Esophagus squamous epithelium (tissue), 5 donors: ENCODE measurements around the gene SDK2. TPM values are rescaled to one million over a fixed set of nuclear protein-coding genes. Genes with fewer than 3 reads are reported as not detected.

ENCODE experiments used
- DNase-seq: peaks from one replicate; lab custom pipeline; 2025; lab: John Stamatoyannopoulos, UW
- H3K27ac ChIP-seq, 4 donors: fragments of 200-600 bp; sonication (generic); one replicate each; pipeline ENCODE4 v1.5.1; 2016 to 2019; ENCODE audit warnings: mild to moderate bottlenecking in 1 of 4
- H3K27me3 ChIP-seq, 4 donors: fragments of 200-600 bp; sonication (generic); 1 replicate in 3 of 4; 2 replicates in 1 of 4; pipeline versions ENCODE4 v1.5.1 to v1.6.0; 2017 to 2021; ENCODE audit warnings: antibody characterized with exemption in 1 of 4
- H3K36me3 ChIP-seq, 3 donors: fragments of 200-600 bp; sonication (generic); one replicate each; pipeline ENCODE4 v1.5.1; 2016 to 2019
- H3K4me1 ChIP-seq, 3 donors: fragments of 200-600 bp; sonication (generic); one replicate each; pipeline ENCODE4 v1.5.1; 2017 to 2019
- H3K4me3 ChIP-seq, 4 donors: fragments of 200-600 bp; sonication (generic); 1 replicate in 3 of 4; 2 replicates in 1 of 4; pipeline ENCODE4 v1.5.1; 2016 to 2019; ENCODE audit warnings: mild to moderate bottlenecking in 2 of 4, moderate library complexity in 1 of 4
- H3K9me3 ChIP-seq, 3 donors: fragments of 200-600 bp; sonication (generic); one replicate each; pipeline ENCODE4 v1.5.1; 2016 to 2019
- POLR2A ChIP-seq, 4 donors: fragments of 450-650 bp; IDR thresholded peaks; one replicate each; pipeline ENCODE4 v1.6.1; 2017; ENCODE audit warnings: antibody characterized with exemption in 4 of 4, mild to moderate bottlenecking in 4 of 4, moderate library complexity in 3 of 4
- WGBS, 2 donors: methylation state at CpG; one replicate each; pipeline ENCODE4 v1.1.5; 2018; 5-methylcytosine and 5-hydroxymethylcytosine counted together
- intact Hi-C: fragments of 100-400 bp; cut with DNase I; formaldehyde crosslinking; loops from one replicate; pipeline ENCODE4 v1.15.0; 2022
- total RNA-seq, 4 donors: library from RNA; depleted of rRNA; stranded (reverse); fragments of >200 nt; gene quantifications; one replicate each; pipeline ENCODE4 v1.1.0, GENCODE V29; 2016
- TF ChIP-seq, protein P1 (sequence below), 6 experiments: fragments of 450-650 bp in 4 of 6; fragments of 200-600 bp in 2 of 6; sonication (generic) in 2 of 6; IDR thresholded peaks; one replicate each; pipeline ENCODE4 v1.5.1; 2016 to 2019; ENCODE audit warnings: antibody characterized with exemption in 6 of 6, mild to moderate bottlenecking in 4 of 6, moderate library complexity in 4 of 6
- donor health status: DM: yes; HTN: yes; CAD: no.

Gene SDK2
- total RNA-seq, 4 donors from 2014 or later, result 1.7 to 5.5 (median 2.4) TPM

DNA sequence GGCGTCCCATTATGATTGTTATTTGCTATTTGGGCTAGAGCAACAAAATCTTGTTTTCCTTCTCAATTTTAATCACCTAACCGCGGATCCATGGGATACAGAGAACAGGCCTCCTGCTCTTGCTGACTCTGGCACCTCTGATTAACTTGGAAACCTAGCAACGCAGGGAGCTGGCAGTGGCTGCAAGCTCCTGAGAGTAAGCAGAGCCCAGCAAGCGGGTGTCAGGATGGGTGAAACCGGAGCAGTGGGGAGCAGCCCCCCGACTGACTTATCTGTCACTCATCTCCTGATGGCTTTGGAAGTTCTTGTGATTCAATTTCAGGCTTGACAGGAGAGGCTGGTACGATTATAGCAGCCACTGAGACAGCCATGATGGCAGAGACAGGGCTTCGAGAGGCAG, 286.9 kb downstream of the SDK2 start:
- no peak overlapping the region for H3K27ac ChIP-seq
- WGBS, 2 donors, result 82 to 86% methylated on average over 4 to 8 of the region's 9 CpGs
- TF ChIP-seq, protein P1, sequence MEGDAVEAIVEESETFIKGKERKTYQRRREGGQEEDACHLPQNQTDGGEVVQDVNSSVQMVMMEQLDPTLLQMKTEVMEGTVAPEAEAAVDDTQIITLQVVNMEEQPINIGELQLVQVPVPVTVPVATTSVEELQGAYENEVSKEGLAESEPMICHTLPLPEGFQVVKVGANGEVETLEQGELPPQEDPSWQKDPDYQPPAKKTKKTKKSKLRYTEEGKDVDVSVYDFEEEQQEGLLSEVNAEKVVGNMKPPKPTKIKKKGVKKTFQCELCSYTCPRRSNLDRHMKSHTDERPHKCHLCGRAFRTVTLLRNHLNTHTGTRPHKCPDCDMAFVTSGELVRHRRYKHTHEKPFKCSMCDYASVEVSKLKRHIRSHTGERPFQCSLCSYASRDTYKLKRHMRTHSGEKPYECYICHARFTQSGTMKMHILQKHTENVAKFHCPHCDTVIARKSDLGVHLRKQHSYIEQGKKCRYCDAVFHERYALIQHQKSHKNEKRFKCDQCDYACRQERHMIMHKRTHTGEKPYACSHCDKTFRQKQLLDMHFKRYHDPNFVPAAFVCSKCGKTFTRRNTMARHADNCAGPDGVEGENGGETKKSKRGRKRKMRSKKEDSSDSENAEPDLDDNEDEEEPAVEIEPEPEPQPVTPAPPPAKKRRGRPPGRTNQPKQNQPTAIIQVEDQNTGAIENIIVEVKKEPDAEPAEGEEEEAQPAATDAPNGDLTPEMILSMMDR (IDR thresholded peaks at IDR 0.05), result no peak
- no peak for TF ChIP-seq POLR2A (IDR thresholded peaks at IDR 0.05)
- no peak for DNase-seq
- intact Hi-C loops, result no loop called here
- H3K4me3 ChIP-seq, result no peak overlapping the region
- H3K36me3 ChIP-seq, result no peaks in the 10 kb centered on the region
- peaks cover 12 to 63% (median 20%) of the 10 kb centered on the region in 3 donors for H3K4me1 ChIP-seq
- no peaks in the 10 kb centered on the region for H3K9me3 ChIP-seq
- peaks cover 0 to 17% (median 0%) of the 10 kb centered on the region in 4 donors for H3K27me3 ChIP-seq

DNA sequence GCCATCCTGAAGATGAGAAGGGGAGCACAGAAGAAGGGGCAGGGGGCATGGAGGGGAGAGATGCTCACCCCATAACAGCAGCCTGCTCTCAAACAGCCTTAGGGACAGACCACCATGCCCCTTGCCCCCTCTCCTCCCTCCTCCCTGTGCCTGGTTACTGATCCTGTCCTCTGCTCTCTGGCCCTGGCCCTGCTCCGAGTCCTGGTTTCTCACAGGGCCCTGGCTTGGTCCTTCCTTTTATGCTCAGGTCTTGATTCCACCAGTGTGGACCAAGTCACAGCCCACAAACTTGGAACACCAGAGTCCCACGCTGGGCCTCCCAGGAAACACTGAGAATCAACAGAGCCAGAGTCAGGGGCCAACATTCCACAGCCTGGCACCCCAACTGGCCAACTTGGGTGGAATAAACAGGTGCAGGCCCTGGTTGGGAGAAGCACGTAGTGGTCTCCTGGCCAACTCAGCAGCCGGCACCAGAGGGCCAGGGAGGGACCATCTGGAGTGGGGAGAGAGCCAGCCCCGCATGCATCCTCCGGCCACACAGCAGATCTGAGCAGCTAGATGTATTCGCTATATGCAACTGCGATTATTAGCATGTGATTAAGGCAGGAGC, 287.6 kb downstream of the SDK2 start:
- Histone ChIP-seq H3K27me3 (peaks cover 0 to 17% (median 0%) of the 10 kb centered on the region in 4 donors), H3K36me3 (no peaks in the 10 kb centered on the region), H3K4me1 (peaks cover 12 to 63% (median 20%) of the 10 kb centered on the region in 3 donors), H3K4me3 (no peak overlapping the region), H3K27ac (peak overlapping the region in 3 of 4 donors; percentile 28 to 68 (median 57)), H3K9me3 (no peaks in the 10 kb centered on the region)
- no peak for DNase-seq
- 77 to 93% methylated on average over 3 to 8 of the region's 8 CpGs for WGBS, 2 donors
- TF ChIP-seq POLR2A (IDR thresholded peaks at IDR 0.05), result no peak
- TF ChIP-seq, protein P1 (IDR thresholded peaks at IDR 0.05), result no peak
- intact Hi-C loops, result no loop called here

DNA sequence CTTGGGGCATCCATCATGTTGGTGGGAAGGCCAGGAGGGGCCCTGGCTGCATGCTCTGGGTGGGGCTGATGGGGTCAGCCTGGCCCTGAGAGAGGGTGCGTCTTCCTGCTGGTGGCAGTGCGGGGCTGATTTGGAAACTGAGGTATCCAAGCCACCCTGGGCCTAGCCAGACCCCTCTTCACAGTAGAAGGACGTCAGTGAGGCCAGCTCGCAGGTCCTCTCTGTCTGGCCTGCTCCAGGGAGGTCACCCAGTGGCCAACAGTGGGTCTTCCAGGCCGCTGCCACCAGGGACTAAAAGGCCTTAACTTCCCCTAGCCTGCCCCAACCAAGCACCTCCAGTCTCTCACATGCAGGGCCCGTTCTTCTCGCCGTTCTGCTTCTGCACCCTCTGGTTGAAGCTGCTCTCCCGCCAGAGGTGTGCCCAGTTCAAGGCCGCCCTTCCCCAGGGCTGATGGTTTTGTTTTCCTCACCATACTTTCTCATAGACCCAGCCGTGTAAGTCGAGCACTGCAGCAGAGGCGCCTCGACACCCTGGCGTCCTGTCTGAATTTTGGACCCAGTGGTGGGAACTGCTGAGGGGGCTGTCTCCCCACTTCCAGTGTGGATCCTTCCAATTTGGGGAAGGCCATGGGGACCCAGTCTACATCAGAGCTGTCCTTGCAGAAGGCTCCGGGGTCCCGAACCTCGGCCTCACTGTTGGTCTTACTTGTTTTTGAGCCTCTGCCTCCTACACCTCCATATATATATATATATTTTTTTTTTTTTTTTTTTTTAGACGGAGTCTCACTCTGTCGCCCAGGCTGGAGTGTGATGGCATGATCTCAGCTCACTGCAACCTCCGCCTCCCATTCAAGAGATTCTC, 289.6 kb downstream of the SDK2 start:
- H3K4me1 ChIP-seq, result peaks cover 6 to 51% (median 16%) of the 10 kb centered on the region in 3 donors
- H3K4me3 ChIP-seq, result no peak overlapping the region
- no peaks in the 10 kb centered on the region for H3K36me3 ChIP-seq
- no peaks in the 10 kb centered on the region for H3K9me3 ChIP-seq
- no peak overlapping the region for H3K27ac ChIP-seq
- intact Hi-C loops, result no loop called here
- DNase-seq, result no peak
- H3K27me3 ChIP-seq, result peaks cover 0 to 15% (median 0%) of the 10 kb centered on the region in 4 donors
- WGBS, 2 donors, result 87 to 97% methylated on average over 13 to 17 of the region's 21 CpGs
- no peak for TF ChIP-seq POLR2A (IDR thresholded peaks at IDR 0.05)
- TF ChIP-seq, protein P1 (IDR thresholded peaks at IDR 0.05), result no peak

DNA sequence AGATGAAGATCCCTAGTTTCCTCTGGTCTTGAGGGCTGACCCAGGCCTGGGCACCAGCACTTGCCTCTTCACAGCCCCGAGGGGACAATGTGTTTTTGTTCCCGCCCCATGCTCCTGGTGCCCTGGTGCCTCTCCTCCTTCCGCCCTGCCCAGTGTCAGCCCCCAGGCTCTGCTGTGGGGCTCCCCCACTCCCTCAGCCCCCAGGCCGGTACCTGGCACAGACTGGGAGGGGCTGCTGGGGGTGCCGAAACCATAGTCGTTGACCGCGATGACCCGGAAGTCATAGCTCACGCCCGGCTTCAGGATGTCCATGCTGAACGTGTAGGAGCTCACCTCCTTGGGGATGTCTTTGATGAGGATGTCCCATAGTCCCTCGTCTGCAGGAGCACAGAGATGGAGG, 292.0 kb downstream of the SDK2 start:
- WGBS, 2 donors, result 76 to 100% methylated on average over 1 to 5 of the region's 13 CpGs
- Histone ChIP-seq H3K4me1 (peaks cover 12 to 54% (median 14%) of the 10 kb centered on the region in 3 donors), H3K36me3 (no peaks in the 10 kb centered on the region), H3K27ac (no peak overlapping the region), H3K27me3 (peaks cover 0 to 3% (median 0%) of the 10 kb centered on the region in 4 donors), H3K4me3 (no peak overlapping the region), H3K9me3 (no peaks in the 10 kb centered on the region)
- TF ChIP-seq, protein P1 (IDR thresholded peaks at IDR 0.05), result no peak
- no peak for TF ChIP-seq POLR2A (IDR thresholded peaks at IDR 0.05)
- intact Hi-C loops, result no loop called here
- no peak for DNase-seq

DNA sequence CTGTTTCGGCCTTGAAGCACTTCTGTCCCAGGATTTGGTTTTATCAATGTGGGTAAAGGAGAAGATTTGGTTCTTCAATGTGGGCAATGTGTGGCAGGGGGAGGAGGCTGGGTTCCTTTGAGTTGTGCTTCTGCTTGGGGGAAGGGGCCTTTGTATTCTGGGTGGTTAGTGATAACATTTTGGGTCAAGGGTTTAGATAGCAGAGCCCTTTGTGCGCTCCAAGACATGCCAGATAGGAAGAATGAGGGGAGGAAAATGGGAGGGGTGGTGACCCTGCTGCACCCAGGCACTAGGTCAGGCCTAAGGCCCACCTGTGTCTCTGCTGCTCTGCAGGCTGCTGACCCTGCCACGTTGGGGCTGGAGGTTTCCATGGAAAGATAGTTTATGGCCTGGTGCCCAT, 292.5 kb downstream of the SDK2 start:
- intact Hi-C loops, result no loop called here
- no peak for DNase-seq
- Histone ChIP-seq H3K4me1 (peaks cover 12 to 54% (median 12%) of the 10 kb centered on the region in 3 donors), H3K27me3 (peaks cover 0 to 3% (median 0%) of the 10 kb centered on the region in 4 donors), H3K36me3 (no peaks in the 10 kb centered on the region), H3K9me3 (no peaks in the 10 kb centered on the region), H3K4me3 (no peak overlapping the region), H3K27ac (no peak overlapping the region)
- no peak for TF ChIP-seq POLR2A (IDR thresholded peaks at IDR 0.05)
- TF ChIP-seq, protein P1 (IDR thresholded peaks at IDR 0.05), result no peak
- WGBS, 2 donors, result 57 to 73% methylated on average over 2 to 3 of the region's 3 CpGs
